HepG2 (cell line): ENCODE results near the gene CEP55. TPM values are rescaled to one million over a fixed set of nuclear protein-coding genes. Genes with fewer than 3 reads are reported as not detected.

Experiments
- ATAC-seq: fragments of 200-7000 bp; cut with Tn5 transposase; 3 replicates; pipeline ENCODE4 v1.9.1; 2020; ENCODE audit warnings: mild to moderate bottlenecking, moderate library complexity
- BruUV-seq: library from RNA; stranded (reverse); fragments of 400-500 nt; replicated peaks from 2 replicates; lab custom pipeline; 2021; lab: Mats Ljungman, UMichigan
- CTCF ChIA-PET: fragments of 300-600 bp; formaldehyde crosslinking; extraction: SDS; loops from one replicate; lab custom pipeline; 2021; ENCODE audit warnings: low total read pairs, inconsistent platforms, low intra/inter-chr PET ratio; lab: Yijun Ruan, JAX
- POLR2A ChIA-PET: fragments of 350-600 bp; sonication (Branson Sonifier 250); formaldehyde crosslinking; loops from one replicate; lab custom pipeline; 2020; ENCODE audit warnings: antibody characterized with exemption, inconsistent platforms; lab: Yijun Ruan, JAX
- DNase-seq: peaks from one replicate; pipeline ENCODE4 v3.0.0-alpha.2; 2015; ENCODE audit warnings: low spot score
- FAIRE-seq: peaks from 3 replicates; lab custom pipeline; 2011; peaks lifted over from hg19 to GRCh38; lab: Jason Lieb, UNC
- H2AFZ ChIP-seq: one replicate; pipeline ENCODE4 v1.6.1; 2011; ENCODE audit warnings: low read length, inconsistent platforms
- H3K27ac ChIP-seq: fragments of 300-600 bp; 3 replicates; pipeline ENCODE4 v1.8.0; 2011; ENCODE audit warnings: mixed run types, mild to moderate bottlenecking, mixed read lengths, low read length, inconsistent platforms; ENCODE audit not compliant: insufficient read depth; ENCODE audit errors: extremely low read length
- H3K27me3 ChIP-seq, 2 experiments: fragments of 200-600 bp in 1 of 2; 2 replicates in 1 of 2; 3 replicates in 1 of 2; pipeline versions ENCODE4 v1.6.0 to v1.8.0; 2011; ENCODE audit warnings: low read length in 2 of 2, mild to moderate bottlenecking in 2 of 2, moderate library complexity in 2 of 2, inconsistent platforms in 1 of 2; ENCODE audit not compliant: insufficient read depth in 2 of 2, control insufficient read depth in 1 of 2
- H3K36me3 ChIP-seq, 2 experiments: fragments of 200-600 bp in 1 of 2; replicated peaks in 1 of 2; 2 replicates in 1 of 2; 3 replicates in 1 of 2; pipeline versions ENCODE4 v1.5.1 to v1.8.0; 2011; ENCODE audit warnings: low read length in 2 of 2, inconsistent platforms in 1 of 2; ENCODE audit not compliant: insufficient read depth in 2 of 2, control insufficient read depth in 1 of 2
- H3K4me1 ChIP-seq: 2 replicates; pipeline ENCODE4 v1.5.1; 2012; ENCODE audit warnings: low read length, inconsistent platforms; ENCODE audit not compliant: insufficient read depth
- H3K4me2 ChIP-seq: 2 replicates; pipeline ENCODE4 v1.6.0; 2011; ENCODE audit warnings: low read depth, low read length, inconsistent platforms
- H3K4me3 ChIP-seq, 3 experiments: fragments of 200-600 bp in 1 of 3; sonication (generic), shearing (Covaris generic) in 1 of 3; replicated peaks in 1 of 3; 2 replicates each; pipeline ENCODE4 v1.5.1; 2011 to 2016; ENCODE audit warnings: low read length in 3 of 3, inconsistent platforms in 2 of 3, low read depth in 2 of 3, mild to moderate bottlenecking in 2 of 3, control low read depth in 1 of 3, mixed read lengths in 1 of 3; ENCODE audit not compliant: insufficient read depth in 1 of 3
- H3K79me2 ChIP-seq: one replicate; pipeline ENCODE4 v1.6.1; 2011; ENCODE audit warnings: low read length, inconsistent platforms; ENCODE audit not compliant: insufficient read depth
- H3K9ac ChIP-seq: 2 replicates; pipeline ENCODE4 v1.6.0; 2011; ENCODE audit warnings: mild to moderate bottlenecking, low read depth, low read length, inconsistent platforms; ENCODE audit not compliant: insufficient read depth
- H3K9me3 ChIP-seq: 2 replicates; pipeline ENCODE4 v1.5.1; 2012; ENCODE audit warnings: mild to moderate bottlenecking, low read length
- H4K20me1 ChIP-seq: 2 replicates; pipeline ENCODE4 v1.6.0; 2011; ENCODE audit warnings: inconsistent platforms, mild to moderate bottlenecking, low read length, moderate library complexity; ENCODE audit not compliant: insufficient read depth
- DPF2 ChIP-seq: sonication (generic); formaldehyde crosslinking; IDR thresholded peaks from 2 replicates; pipeline ENCODE4 v1.4.0; 2020; ENCODE audit warnings: mild to moderate bottlenecking, low read depth, missing genetic modification reagents, borderline replicate concordance
- HNRNPL ChIP-seq: fragments of 200-400 bp; formaldehyde crosslinking; IDR thresholded peaks from 2 replicates; pipeline ENCODE4 v1.6.1; 2017; ENCODE audit warnings: mild to moderate bottlenecking, low read depth, low read length
- IRF9 ChIP-seq: sonication (generic); formaldehyde crosslinking; IDR thresholded peaks from 2 replicates; pipeline ENCODE4 v1.8.0; 2022; ENCODE audit warnings: missing genetic modification reagents, mild to moderate bottlenecking, borderline replicate concordance
- IRX3 ChIP-seq: sonication (generic); formaldehyde crosslinking; IDR thresholded peaks from 2 replicates; pipeline ENCODE4 v1.8.1; 2023; ENCODE audit warnings: mild to moderate bottlenecking, low read depth, missing genetic modification reagents, borderline replicate concordance
- ISX ChIP-seq: sonication (generic); formaldehyde crosslinking; conservative IDR thresholded peaks from 2 replicates; pipeline ENCODE4 v1.5.0; 2020; ENCODE audit warnings: missing genetic modification reagents
- MAFF ChIP-seq: IDR thresholded peaks from 2 replicates; pipeline ENCODE4 v1.6.1; 2011; ENCODE audit warnings: low read depth, low read length, improper control_type of control experiment
- MAFK ChIP-seq, 2 experiments: IDR thresholded peaks in 1 of 2; conservative IDR thresholded peaks in 1 of 2; 2 replicates each; pipeline ENCODE4 v1.6.1; 2011; ENCODE audit warnings: improper control_type of control experiment in 2 of 2, low read length in 2 of 2
- MED1 ChIP-seq: sonication (generic); formaldehyde crosslinking; IDR thresholded peaks from 2 replicates; pipeline ENCODE4 v1.4.0; 2020; ENCODE audit warnings: missing genetic modification reagents
- TCF7 ChIP-seq: sonication (generic); IDR thresholded peaks from 2 replicates; pipeline ENCODE4 v1.6.1; 2016; ENCODE audit warnings: antibody characterized with exemption, low read depth
- ZBTB10 ChIP-seq: sonication (generic); formaldehyde crosslinking; IDR thresholded peaks from 2 replicates; pipeline ENCODE4 v1.4.0; 2020; ENCODE audit warnings: missing genetic modification reagents, borderline replicate concordance
- ZNF335 ChIP-seq: sonication (generic); formaldehyde crosslinking; IDR thresholded peaks from 2 replicates; pipeline ENCODE4 v1.4.0; 2020; ENCODE audit warnings: missing genetic modification reagents
- ZNF510 ChIP-seq: sonication (generic); formaldehyde crosslinking; IDR thresholded peaks from 2 replicates; pipeline ENCODE4 v1.4.0; 2020; ENCODE audit warnings: low read depth, mild to moderate bottlenecking, missing genetic modification reagents
- WGBS: methylation state at CpG from one replicate; pipeline ENCODE4 v1.1.6; 2017; ENCODE audit warnings: low lambda C conversion rate; 5-methylcytosine and 5-hydroxymethylcytosine counted together
- in situ Hi-C: cut with HindIII; loops from 2 replicates; pipeline ENCODE4 v1.10.0; 2017; ENCODE audit warnings: low pct_unique_long_range_greater_than_20kb; ENCODE audit not compliant: extremely low pct_ligation_motif_present
- intact Hi-C: fragments of 100-400 bp; cut with micrococcal nuclease; formaldehyde crosslinking; loops from one replicate; pipeline ENCODE4 v1.10.0; 2022; ENCODE audit not compliant: unreplicated experiment
- polyA plus RNA-seq, 8 experiments: library from polyadenylated mRNA; depleted of rRNA in 3 of 8; stranded (reverse) in 7 of 8; unstranded in 1 of 8; fragments of >200 nt; fragmentation: Illumina TruSeq in 4 of 8; extraction: Trizol in 4 of 8; gene quantifications; 2 replicates each; pipeline versions ENCODE4 v1.2.1 to v1.2.3, GENCODE V29; 2011 to 2016; ENCODE audit warnings: low read depth in 4 of 8, missing spikeins in 1 of 8, mixed read lengths in 1 of 8; ENCODE audit not compliant: insufficient read depth in 1 of 8
- total RNA-seq, 5 experiments: library from RNA; depleted of rRNA; stranded (reverse); fragments of >200 nt; fragmentation: Illumina TruSeq; extraction: Trizol; gene quantifications; 2 replicates each; pipeline ENCODE4 v1.2.3, GENCODE V29; 2016; ENCODE audit warnings: low read depth in 1 of 5

The CEP55 gene
- total and polyA plus RNA-seq, 2 of the 13 experiments (the other 11 are each of a cell fraction or from before 2014, with no cell fraction given), result 6.5 to 17.1 TPM

- Histone ChIP-seq H2AFZ (no peak overlapping the region), H3K9ac (no peak overlapping the region), H4K20me1 (no peaks in the 10 kb centered on the region), H3K4me1 (peaks cover 10% of the 10 kb centered on the region), H3K4me3 (no peak overlapping the region), H3K27me3 (no peaks in the 10 kb centered on the region), H3K36me3 (no peaks in the 10 kb centered on the region), H3K27ac (no peak overlapping the region), H3K79me2 (no peaks in the 10 kb centered on the region), H3K4me2 (no peak overlapping the region), H3K9me3 (no peaks in the 10 kb centered on the region)
- FAIRE-seq, result no peak
- in situ Hi-C loops (no loop called here), intact Hi-C loops (no loop called here)
- DNase-seq, result no peak
- 77% methylated on average over 8 of the region's 8 CpGs for WGBS
- no TSS peak for BruUV-seq
- ChIA-PET CTCF (no interaction called here), POLR2A (no interaction called here)
- no peak for ATAC-seq
- no peak for TF ChIP-seq DPF2 (CRISPR knock-in tag)
- TF ChIP-seq ZNF335 (CRISPR knock-in tag), result no peak
- no peak for TF ChIP-seq HNRNPL
- TF ChIP-seq MAFK (conservative IDR thresholded peaks at IDR 0.05 in 1 of 2, IDR thresholded peaks at IDR 0.05 in 1 of 2; ENCODE audit: low read length in 2 of 2), result peak; percentile 94 to 97
- no peak for TF ChIP-seq MED1 (CRISPR knock-in tag)
- TF ChIP-seq ISX (CRISPR knock-in tag), result no peak
- no peak for TF ChIP-seq IRF9 (CRISPR knock-in tag)
- no peak for TF ChIP-seq ZBTB10 (CRISPR knock-in tag)
- TF ChIP-seq MAFF, result peak; percentile 96
- TF ChIP-seq IRX3 (CRISPR knock-in tag), result no peak
- TF ChIP-seq ZNF510, result no peak
- TF ChIP-seq TCF7, result no peak
Measured at GRCh38 chr10:93457511-93457910, 38.9 kb upstream of the CEP55 start.
